ENCODE results near the gene GTPBP4.

Gene GTPBP4

GRCh38 chr10:958856-959255 lies 29.4 kb upstream of the GTPBP4 start:
- Mint-ChIP-seq H3K27me3 (peaks cover 2% of the 10 kb centered on the region), H3K27ac (no peak overlapping the region), H3K9me3 (ENCODE audit: low read depth) (no peaks in the 10 kb centered on the region), H3K36me3 (no peaks in the 10 kb centered on the region), H3K4me1 (ENCODE audit: low read depth) (no peaks in the 10 kb centered on the region), H3K4me3 (no peak overlapping the region)

GRCh38 chr10:962342-962741 lies 25.9 kb upstream of the GTPBP4 start:
- no peak overlapping the region for H3K4me3 Mint-ChIP-seq
- H3K27ac Mint-ChIP-seq: no peak overlapping the region
- no peaks in the 10 kb centered on the region for H3K36me3 Mint-ChIP-seq
- peaks cover 6% of the 10 kb centered on the region for H3K4me1 Mint-ChIP-seq (ENCODE audit: low read depth)
- peaks cover 3% of the 10 kb centered on the region for H3K27me3 Mint-ChIP-seq
- H3K9me3 Mint-ChIP-seq (ENCODE audit: low read depth): no peaks in the 10 kb centered on the region

GRCh38 chr10:963186-963585 lies 25.0 kb upstream of the GTPBP4 start:
- no peak overlapping the region for H3K4me3 Mint-ChIP-seq
- no peak overlapping the region for H3K27ac Mint-ChIP-seq
- H3K27me3 Mint-ChIP-seq: peaks cover 3% of the 10 kb centered on the region
- H3K9me3 Mint-ChIP-seq (ENCODE audit: low read depth): no peaks in the 10 kb centered on the region
- no peaks in the 10 kb centered on the region for H3K36me3 Mint-ChIP-seq
- peaks cover 9% of the 10 kb centered on the region for H3K4me1 Mint-ChIP-seq (ENCODE audit: low read depth)

DNA sequence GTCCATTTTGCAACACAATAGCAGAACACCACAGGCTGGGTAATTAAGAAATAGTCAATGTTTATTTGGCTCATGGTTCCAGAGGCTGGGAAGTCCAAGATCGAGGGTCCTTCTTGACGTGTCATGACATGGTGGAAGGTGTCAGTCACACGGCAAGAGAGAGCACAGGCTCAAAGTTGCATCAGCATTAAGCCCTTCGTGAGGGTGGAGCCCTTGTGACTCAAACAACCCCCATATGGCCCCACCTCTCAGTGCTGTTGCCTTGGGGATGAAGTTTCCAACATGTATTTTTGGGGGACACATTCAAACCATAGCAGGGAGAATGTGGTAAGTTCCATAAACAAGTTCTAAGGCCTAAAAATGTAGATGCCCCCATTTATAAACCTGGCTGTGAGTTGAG lies 24.6 kb upstream of the GTPBP4 start:
- peaks cover 4% of the 10 kb centered on the region for H3K27me3 Mint-ChIP-seq
- peaks cover 9% of the 10 kb centered on the region for H3K4me1 Mint-ChIP-seq (ENCODE audit: low read depth)
- no peaks in the 10 kb centered on the region for H3K9me3 Mint-ChIP-seq (ENCODE audit: low read depth)
- H3K4me3 Mint-ChIP-seq: no peak overlapping the region
- H3K36me3 Mint-ChIP-seq: no peaks in the 10 kb centered on the region
- H3K27ac Mint-ChIP-seq: no peak overlapping the region

- Mint-ChIP-seq H3K4me1 (ENCODE audit: low read depth) (peaks cover 9% of the 10 kb centered on the region), H3K4me3 (no peak overlapping the region), H3K27ac (no peak overlapping the region), H3K27me3 (peaks cover 6% of the 10 kb centered on the region), H3K9me3 (ENCODE audit: low read depth) (no peaks in the 10 kb centered on the region), H3K36me3 (no peaks in the 10 kb centered on the region)
These were observed 23.8 kb upstream of the GTPBP4 start for GRCh38 chr10:964321-964987.

- no peaks in the 10 kb centered on the region for H3K9me3 Mint-ChIP-seq (ENCODE audit: low read depth)
- H3K27me3 Mint-ChIP-seq: peaks cover 4% of the 10 kb centered on the region
- no peaks in the 10 kb centered on the region for H3K36me3 Mint-ChIP-seq
- H3K4me3 Mint-ChIP-seq: no peak overlapping the region
- no peak overlapping the region for H3K27ac Mint-ChIP-seq
- peaks cover 9% of the 10 kb centered on the region for H3K4me1 Mint-ChIP-seq (ENCODE audit: low read depth)
These were observed 23.2 kb upstream of the GTPBP4 start for GRCh38 chr10:964988-965417.

DNA sequence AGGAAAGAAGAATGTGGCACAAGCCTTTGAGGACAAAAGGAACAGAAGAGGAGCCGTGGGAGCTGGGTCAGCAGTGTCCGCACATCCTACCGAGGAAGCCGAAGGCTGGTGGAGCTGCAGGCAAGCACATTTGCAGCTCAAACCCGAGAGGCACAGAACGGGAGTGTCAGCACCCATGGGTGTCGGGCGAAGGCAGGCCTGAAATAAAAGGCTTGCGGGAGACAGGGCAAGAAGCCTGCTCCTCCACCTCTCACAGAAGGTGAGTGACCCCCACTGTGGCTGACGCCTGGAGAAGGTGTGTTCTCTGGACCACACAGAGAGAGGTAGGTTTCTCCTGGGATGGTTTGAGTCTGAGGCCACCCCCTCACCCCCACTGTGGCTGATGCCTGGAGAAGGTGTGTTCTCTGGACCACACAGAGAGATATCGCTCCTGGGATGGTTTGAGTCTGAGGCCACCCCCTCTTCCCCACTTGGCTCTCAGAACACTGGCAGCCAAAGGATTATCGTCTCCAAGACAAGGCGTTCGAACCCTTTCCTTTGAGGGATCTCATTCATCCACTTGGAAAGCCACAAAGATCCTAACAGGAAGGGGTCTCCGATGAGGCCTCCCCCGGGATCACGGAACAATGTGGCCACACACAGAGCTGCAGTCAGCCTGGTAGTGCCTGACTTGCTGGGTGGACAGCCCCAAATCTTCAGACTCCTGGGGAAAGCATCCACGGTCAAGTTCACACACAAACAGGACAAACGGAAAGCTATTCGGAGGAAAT lies 21.6 kb upstream of the GTPBP4 start:
- peaks cover 4% of the 10 kb centered on the region for H3K27me3 Mint-ChIP-seq
- H3K4me3 Mint-ChIP-seq: no peak overlapping the region
- no peaks in the 10 kb centered on the region for H3K9me3 Mint-ChIP-seq (ENCODE audit: low read depth)
- H3K36me3 Mint-ChIP-seq: no peaks in the 10 kb centered on the region
- no peak overlapping the region for H3K27ac Mint-ChIP-seq
- peaks cover 9% of the 10 kb centered on the region for H3K4me1 Mint-ChIP-seq (ENCODE audit: low read depth)

DNA sequence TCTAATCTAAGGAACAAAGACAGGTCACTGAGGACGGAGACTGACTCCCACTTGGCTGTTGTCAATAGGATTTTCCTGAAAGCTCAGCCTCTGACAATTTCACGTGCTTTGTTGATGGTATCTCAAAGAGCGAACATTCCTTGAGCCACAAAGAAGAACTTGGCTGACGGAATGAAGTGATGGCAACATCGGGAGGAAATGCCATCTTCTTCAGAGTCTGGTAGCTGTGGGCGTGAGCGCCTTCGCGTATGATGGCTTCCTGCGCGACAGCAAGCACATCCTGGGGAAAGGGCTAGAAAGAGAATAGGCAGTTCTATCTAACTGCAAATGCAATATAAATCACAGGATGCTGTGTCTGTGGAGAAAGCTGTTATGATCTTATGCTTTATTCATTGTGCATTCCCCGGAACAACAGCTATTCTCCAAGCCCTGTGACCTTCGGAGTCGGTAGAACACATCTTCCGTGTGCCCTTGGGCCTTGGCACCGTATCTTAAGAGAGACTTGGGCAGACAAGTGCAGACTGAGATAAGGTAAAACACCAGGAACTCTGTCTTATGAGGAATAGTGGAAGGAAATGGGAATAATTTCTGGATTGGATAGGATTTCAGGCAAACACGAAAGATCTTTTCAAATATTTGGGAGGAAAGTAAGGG lies 19.6 kb upstream of the GTPBP4 start:
- H3K4me3 Mint-ChIP-seq: no peak overlapping the region
- H3K9me3 Mint-ChIP-seq (ENCODE audit: low read depth): no peaks in the 10 kb centered on the region
- H3K27me3 Mint-ChIP-seq: peaks cover 4% of the 10 kb centered on the region
- H3K36me3 Mint-ChIP-seq: no peaks in the 10 kb centered on the region
- H3K27ac Mint-ChIP-seq: no peak overlapping the region
- peaks cover 9% of the 10 kb centered on the region for H3K4me1 Mint-ChIP-seq (ENCODE audit: low read depth)

GRCh38 chr10:969473-970150 lies 18.6 kb upstream of the GTPBP4 start:
- Mint-ChIP-seq H3K9me3 (ENCODE audit: low read depth) (no peaks in the 10 kb centered on the region), H3K36me3 (no peaks in the 10 kb centered on the region), H3K27me3 (peaks cover 4% of the 10 kb centered on the region), H3K4me3 (no peak overlapping the region), H3K4me1 (ENCODE audit: low read depth) (peaks cover 9% of the 10 kb centered on the region), H3K27ac (no peak overlapping the region)

DNA sequence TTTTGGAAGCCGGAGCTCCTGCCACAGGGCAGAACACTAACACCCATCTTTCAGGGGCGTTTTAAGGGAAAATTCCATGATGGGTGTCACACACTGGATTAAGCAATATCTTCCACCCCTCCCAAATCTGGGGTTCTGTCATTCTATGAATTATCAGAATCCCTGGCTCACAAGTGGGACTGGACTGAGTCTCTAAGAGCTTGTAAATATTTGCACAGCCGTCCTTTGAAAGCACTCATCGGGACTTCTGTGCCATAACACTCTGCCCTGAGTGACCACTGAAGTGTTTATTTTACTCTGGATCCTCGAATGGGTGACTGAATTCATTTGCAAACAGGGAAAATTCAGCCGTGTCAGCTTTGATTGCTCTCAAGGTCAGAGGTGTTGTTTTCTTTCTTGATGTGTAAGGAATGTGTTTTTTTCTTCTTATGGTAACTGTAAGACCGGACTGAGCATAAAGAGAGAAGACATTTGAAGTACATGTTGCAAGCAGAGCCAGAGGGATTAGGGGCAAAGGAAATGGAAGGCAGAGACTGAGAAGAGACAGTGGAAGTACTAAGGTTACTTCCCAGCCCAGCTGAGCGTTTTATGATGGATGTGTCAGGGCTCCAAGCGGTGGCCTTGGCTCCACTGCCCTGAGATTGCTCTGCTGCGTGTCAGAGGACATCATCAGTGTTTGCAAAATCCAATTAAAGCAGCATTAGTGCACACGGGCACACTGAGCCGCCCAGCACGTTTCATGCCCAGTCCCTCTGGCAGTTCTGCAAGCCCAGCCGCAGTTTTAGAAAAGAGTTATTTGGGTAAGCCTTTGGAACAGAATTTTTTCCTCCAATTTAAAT lies 17.7 kb upstream of the GTPBP4 start:
- Mint-ChIP-seq H3K9me3 (ENCODE audit: low read depth) (no peaks in the 10 kb centered on the region), H3K4me3 (no peak overlapping the region), H3K36me3 (no peaks in the 10 kb centered on the region), H3K4me1 (ENCODE audit: low read depth) (peaks cover 9% of the 10 kb centered on the region), H3K27ac (no peak overlapping the region), H3K27me3 (peaks cover 3% of the 10 kb centered on the region)

DNA sequence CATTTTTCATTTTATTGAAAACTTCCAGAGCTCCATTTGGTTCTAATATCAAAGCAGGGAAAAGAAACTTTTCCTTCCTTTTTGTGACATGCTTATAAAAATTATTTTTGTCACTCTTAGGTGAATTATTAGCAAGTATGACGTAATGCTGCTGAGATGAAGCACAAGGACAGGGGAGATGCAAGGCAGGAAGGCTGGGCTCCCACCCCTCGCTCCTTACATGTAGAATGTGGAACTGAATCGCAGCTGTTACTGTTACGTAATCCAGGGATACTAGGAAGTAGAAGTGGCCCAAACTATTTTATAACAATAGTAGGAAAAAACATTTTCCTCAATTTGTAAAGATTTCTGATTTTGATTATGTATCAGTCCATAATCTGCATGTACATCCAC lies 17.1 kb upstream of the GTPBP4 start:
- peaks cover 9% of the 10 kb centered on the region for H3K4me1 Mint-ChIP-seq (ENCODE audit: low read depth)
- H3K27ac Mint-ChIP-seq: no peak overlapping the region
- no peaks in the 10 kb centered on the region for H3K36me3 Mint-ChIP-seq
- no peaks in the 10 kb centered on the region for H3K9me3 Mint-ChIP-seq (ENCODE audit: low read depth)
- H3K27me3 Mint-ChIP-seq: peaks cover 3% of the 10 kb centered on the region
- no peak overlapping the region for H3K4me3 Mint-ChIP-seq

DNA sequence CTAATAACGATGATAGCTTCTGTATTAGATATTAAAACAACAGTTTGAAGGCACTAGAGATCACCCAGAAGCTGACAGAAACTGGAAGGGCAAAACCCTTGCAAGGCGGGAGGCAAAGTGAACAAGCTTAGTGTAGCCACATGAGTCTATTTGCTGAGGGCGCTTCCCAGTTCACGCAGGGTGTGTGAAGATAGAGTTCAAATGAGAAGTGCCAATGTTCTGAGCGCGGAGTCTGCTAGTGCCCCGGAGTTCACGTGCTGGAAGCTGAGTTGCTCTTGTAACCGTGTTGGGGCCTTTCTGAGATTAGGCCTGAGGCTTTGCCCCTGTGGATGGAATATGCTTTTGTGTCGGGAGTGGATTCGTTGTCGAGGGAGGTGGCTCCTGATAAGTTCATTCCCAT lies 16.6 kb upstream of the GTPBP4 start:
- peaks cover 3% of the 10 kb centered on the region for H3K27me3 Mint-ChIP-seq
- H3K27ac Mint-ChIP-seq: no peak overlapping the region
- no peaks in the 10 kb centered on the region for H3K9me3 Mint-ChIP-seq (ENCODE audit: low read depth)
- H3K4me1 Mint-ChIP-seq (ENCODE audit: low read depth): peaks cover 8% of the 10 kb centered on the region
- no peaks in the 10 kb centered on the region for H3K36me3 Mint-ChIP-seq
- no peak overlapping the region for H3K4me3 Mint-ChIP-seq

GRCh38 chr10:972763-973162 lies 15.5 kb upstream of the GTPBP4 start:
- Mint-ChIP-seq H3K36me3 (no peaks in the 10 kb centered on the region), H3K9me3 (ENCODE audit: low read depth) (no peaks in the 10 kb centered on the region), H3K27ac (no peak overlapping the region), H3K4me1 (ENCODE audit: low read depth) (peaks cover 2% of the 10 kb centered on the region), H3K4me3 (no peak overlapping the region), H3K27me3 (peaks cover 3% of the 10 kb centered on the region)

DNA sequence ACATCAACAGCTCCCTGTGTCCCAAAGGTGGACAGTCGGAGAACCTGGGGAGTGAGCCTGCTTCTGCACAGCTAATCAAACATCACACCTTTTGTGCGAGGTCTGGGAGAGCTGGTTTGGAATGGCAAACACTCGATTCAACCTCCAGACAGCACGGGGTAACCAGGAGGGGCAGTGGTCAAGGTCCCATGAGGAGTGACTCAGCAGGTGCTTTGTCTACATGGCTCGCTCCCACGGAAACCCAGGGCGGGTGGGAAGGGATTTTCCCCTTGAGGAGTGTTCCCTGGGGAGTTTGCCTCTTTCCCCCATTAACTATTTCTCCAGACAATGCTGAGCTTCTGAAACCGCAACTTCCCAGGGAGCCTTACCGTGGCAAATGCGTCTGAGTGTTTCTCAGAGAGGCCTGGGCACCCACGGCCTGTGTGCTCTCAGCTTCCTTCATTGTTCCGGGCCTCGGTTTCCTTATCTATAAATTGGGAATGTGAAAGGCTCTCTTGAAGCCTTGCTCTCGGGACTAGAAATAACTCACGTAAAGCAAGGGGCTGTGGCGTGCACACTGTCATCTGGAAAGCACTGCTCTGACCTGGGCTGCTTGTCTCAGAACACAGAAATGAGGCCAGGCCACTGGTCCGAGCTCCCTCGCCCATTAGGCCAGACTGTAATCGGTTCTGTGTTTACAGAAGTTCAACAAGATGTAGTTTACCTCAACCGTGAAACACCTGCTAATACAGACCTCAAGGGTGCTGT lies 14.0 kb upstream of the GTPBP4 start:
- H3K4me1 Mint-ChIP-seq (ENCODE audit: low read depth): no peaks in the 10 kb centered on the region
- H3K9me3 Mint-ChIP-seq (ENCODE audit: low read depth): peaks cover 11% of the 10 kb centered on the region
- H3K4me3 Mint-ChIP-seq: no peak overlapping the region
- peaks cover 7% of the 10 kb centered on the region for H3K36me3 Mint-ChIP-seq
- no peaks in the 10 kb centered on the region for H3K27me3 Mint-ChIP-seq
- no peak overlapping the region for H3K27ac Mint-ChIP-seq
